GM19193 (cell line): Measurements from ENCODE around the gene GET3.

Source experiments
- POLR2A ChIP-seq: IDR thresholded peaks from 4 replicates; pipeline ENCODE4 v1.6.1; 2011; ENCODE audit not compliant: insufficient read depth, insufficient read length; ENCODE audit errors: extremely low read depth

The GET3 gene

GRCh38 chr19:12763100-12763499 lies 25.8 kb downstream of the GET3 start:
- no peak for TF ChIP-seq POLR2A

DNA sequence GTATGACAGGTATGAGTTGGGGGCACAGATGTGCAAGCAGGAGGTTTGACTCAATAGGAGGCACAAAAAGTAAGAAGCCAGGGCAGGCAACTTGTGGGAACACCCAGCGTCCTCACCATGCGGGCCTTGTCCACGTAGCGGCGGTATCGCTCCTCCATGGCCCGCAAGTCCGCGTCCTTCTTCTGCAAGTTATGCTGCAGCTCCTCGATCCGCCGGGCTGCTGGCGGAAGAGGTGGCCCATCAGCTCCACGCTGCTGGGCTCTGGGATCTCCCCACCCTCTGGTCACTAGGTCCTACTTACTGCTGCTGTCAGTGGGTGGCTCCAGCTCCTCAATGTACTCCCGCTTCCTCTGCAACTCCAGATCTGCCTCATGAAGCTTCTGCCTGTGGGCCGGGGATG lies 27.4 kb downstream of the GET3 start:
- no peak for TF ChIP-seq POLR2A

DNA sequence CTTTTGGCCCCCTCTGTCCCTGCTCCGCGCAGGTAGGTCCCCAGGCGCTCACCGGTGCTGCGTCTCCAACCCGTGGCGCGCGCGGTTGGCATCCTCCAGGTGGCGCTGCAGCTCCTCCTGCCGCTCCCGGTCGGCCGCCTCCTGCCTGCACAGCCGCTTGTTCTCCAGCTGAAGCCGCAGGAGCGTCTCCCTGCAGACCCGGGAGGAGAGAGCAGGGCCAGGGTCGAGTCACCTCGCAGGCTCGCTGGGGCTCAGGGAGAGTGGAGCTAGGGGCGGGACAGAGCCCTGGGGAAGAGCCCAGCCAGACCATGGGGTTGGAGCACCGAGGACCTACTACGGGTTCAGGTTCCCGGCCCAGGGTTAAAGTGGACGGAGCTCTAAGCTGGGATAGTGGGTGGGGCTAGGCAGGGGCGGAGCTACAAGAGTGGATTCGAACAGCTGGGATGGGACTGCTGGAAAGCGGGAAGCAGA lies 28.8 kb downstream of the GET3 start:
- TF ChIP-seq POLR2A: no peak

GRCh38 chr19:12767150-12767549 lies 29.9 kb downstream of the GET3 start:
- no peak for TF ChIP-seq POLR2A

GRCh38 chr19:12767666-12768065 lies 30.4 kb downstream of the GET3 start:
- no peak for TF ChIP-seq POLR2A

DNA sequence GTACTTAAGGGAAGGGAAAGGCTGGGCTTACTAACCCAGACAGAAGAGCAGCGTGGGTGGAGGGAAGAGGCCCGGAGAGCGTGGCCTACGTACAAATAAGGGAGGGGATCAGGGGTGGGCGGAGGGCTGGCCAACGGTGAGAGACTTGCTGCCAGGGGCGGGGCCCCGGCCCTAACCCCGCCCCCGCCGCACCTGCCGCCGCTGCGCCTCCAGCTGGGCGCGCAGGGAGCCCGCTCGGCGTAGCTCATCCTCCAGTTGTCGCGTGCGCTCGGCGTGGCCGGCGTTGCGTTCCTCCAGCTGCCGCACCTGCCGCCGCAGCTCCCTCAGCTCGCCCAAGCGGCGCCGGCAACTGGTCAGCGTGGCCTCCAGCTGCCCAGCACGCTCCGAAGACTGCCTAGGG lies 32.4 kb downstream of the GET3 start:
- peak; percentile 24 for TF ChIP-seq POLR2A

DNA sequence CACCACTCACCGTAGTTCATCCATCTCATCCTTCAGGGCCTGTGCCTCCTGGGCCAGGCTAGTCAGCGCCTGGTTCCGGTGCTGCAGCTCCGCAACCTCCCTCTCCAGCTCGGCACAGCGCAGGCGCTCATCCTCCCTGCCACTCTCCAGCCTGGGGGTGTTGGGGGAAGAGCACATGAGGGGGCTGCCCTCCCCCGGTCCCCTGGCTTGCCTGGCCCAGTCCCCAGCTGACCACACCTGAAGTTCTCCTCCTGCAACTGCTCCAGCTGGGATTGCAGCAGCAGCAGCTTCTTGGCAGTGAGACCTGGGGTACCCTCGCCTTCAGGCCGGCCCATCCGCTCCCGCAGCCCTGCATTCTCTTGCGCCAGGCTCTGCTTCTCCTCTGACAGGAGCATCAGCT lies 33.6 kb downstream of the GET3 start:
- no peak for TF ChIP-seq POLR2A

GRCh38 chr19:12772323-12772722 lies 35.0 kb downstream of the GET3 start:
- no peak for TF ChIP-seq POLR2A

DNA sequence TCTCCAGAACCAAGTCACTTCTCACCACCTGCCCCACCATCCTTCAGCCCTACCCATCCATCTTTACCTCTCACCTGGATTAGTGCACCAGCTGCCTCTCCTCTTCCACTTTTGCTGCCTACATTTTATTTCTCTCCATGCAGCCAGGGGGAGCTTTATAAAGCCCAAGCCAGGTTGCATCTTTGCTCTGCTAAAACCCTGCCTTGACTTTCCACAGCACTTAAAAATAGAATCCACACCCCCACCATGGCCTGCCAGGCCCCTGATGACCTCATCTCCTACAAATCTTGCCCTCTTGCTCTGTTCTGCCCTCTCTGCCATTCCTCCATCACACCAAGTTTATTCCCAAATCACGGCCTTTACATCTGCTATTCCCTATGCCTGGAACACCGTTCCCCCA lies 36.3 kb downstream of the GET3 start:
- TF ChIP-seq POLR2A: no peak

GRCh38 chr19:12774588-12775555 lies 37.6 kb downstream of the GET3 start, which contains the start of gene HOOK2:
HOOK2 (minus strand) TSS chr19:12775552; CDS start chr19:12775449, 103 bp downstream.
- no peak for TF ChIP-seq POLR2A

- TF ChIP-seq POLR2A: no peak
Measured at GRCh38 chr19:12777217-12778016, 40.1 kb downstream of the GET3 start.

DNA sequence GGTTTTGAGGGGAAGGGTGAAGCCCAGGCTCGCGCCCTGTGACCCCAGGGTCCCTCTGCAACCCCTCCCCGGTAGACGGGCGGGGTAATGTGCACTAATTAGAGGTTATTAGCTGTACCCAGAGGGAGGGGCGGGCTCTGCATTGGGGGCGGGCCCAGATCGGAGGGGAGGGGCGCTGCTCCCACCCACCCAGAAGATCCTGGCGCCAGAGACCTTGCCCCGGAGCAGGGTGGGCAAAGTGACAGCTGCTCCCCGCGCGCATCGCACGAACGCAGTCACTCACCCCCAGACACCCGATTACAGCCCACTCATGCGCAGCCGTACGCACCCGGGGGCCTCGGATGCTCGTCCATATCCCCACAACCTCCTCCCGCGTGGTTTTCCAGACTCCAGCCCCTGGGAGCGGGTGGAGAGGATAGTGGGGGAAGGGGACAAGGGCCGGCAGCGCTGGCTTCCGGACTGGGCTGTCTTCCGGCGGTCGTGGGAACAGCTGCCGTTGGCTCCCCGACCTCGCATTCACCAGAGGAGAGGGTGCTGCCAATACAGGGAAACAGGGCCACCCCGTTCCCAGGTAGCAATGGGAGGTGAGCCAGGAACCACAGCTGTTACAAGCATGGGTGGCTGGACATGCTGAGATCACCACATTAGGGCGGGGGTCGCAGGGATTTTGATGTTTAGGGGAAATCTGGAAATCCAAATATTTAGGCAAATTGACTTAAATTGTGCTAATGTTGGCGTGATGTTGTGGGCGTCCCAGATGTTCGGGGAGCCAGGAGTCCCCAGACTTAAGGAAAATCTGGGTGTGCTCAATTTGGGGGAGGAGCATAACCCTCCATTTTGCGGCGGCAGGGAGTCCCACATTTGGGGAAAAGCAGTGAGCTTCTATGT lies 41.0 kb downstream of the GET3 start:
- peak; percentile 60 for TF ChIP-seq POLR2A

GRCh38 chr19:12778905-12779161 lies 41.5 kb downstream of the GET3 start:
- TF ChIP-seq POLR2A: no peak

GRCh38 chr19:12779162-12779993 lies 42.1 kb downstream of the GET3 start:
- no peak for TF ChIP-seq POLR2A
